Retinal pigment epithelial cell (primary cell): ENCODE results near the gene CADPS.

Source experiments
- DNase-seq: peaks from one replicate; pipeline ENCODE4 v3.0.0-alpha.2; 2010; ENCODE audit warnings: low read depth
- H3K4me3 ChIP-seq: 2 replicates; pipeline ENCODE4 v1.5.1; 2011; ENCODE audit warnings: mild to moderate bottlenecking, low read length, control low read depth, moderate library complexity
- TF ChIP-seq, protein P1 (sequence below): conservative IDR thresholded peaks from 2 replicates; pipeline ENCODE4 v1.5.1; 2011; ENCODE audit warnings: low read depth, low read length, control low read depth, inconsistent platforms

CADPS gene

DNA sequence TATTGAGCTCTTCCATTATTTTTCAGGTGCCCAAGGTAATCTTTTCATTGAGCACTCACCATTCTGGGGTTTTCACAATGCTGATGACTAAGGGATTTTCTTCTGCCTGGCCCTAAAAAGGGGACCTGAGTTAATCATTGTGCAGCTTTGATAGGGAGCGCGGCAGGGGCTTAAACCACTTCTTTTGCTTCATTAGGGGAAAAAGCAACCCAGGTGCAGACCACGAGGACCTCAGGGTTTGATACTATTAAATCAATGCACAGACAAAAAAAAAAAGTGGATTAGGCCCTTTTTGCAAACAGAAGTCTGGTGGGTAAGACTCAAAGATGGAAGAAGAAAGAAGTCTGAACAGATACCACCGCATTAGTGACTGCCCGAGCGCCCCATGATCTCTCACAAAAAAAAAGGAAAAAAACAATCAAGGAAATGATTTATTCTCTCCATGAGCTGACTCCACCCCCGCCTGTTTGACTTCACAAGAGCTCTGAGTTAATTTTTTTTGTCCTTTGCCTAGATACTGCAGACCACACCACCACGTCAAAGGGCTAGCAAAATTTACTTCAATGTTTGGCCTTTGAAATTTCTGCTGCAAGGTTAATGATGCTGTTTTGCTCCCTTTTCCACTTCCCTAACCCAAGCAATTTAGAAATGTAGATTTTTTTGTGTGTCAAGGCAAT is 423.9 kb downstream of the CADPS start:
- H3K4me3 ChIP-seq, result no peak overlapping the region
- no peak for DNase-seq
- TF ChIP-seq, protein P1, sequence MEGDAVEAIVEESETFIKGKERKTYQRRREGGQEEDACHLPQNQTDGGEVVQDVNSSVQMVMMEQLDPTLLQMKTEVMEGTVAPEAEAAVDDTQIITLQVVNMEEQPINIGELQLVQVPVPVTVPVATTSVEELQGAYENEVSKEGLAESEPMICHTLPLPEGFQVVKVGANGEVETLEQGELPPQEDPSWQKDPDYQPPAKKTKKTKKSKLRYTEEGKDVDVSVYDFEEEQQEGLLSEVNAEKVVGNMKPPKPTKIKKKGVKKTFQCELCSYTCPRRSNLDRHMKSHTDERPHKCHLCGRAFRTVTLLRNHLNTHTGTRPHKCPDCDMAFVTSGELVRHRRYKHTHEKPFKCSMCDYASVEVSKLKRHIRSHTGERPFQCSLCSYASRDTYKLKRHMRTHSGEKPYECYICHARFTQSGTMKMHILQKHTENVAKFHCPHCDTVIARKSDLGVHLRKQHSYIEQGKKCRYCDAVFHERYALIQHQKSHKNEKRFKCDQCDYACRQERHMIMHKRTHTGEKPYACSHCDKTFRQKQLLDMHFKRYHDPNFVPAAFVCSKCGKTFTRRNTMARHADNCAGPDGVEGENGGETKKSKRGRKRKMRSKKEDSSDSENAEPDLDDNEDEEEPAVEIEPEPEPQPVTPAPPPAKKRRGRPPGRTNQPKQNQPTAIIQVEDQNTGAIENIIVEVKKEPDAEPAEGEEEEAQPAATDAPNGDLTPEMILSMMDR, result no peak

DNA sequence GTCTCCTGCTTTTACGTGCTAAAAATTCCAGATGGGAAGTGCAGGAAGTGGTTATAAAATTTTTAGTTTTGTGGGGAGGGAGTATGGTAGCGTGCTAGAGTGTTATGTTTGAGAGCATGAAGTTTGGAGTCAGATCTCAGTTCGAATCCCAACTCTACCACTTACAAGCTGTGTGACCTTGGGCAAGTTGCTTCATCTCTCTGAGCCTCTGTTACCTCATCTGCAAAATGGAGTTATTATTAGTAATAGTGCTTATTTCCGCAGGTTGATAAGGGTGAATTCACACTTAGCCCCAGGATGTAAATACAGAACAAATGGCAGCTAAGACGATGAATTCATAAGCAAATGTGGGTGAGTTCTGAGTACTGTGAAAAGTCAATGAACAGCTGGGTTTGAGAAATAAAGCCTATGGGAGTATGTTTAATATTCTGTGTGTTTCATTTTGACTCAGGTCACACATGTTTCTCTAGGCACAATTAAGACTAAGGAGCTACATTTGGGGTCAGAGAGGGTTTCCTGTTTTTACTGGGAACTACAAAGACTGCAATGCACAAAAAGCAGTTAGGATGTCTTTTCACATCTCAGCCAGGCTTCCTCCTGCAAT is 428.8 kb downstream of the CADPS start:
- no peak overlapping the region for H3K4me3 ChIP-seq
- no peak for DNase-seq
- TF ChIP-seq, protein P1, result no peak

DNA sequence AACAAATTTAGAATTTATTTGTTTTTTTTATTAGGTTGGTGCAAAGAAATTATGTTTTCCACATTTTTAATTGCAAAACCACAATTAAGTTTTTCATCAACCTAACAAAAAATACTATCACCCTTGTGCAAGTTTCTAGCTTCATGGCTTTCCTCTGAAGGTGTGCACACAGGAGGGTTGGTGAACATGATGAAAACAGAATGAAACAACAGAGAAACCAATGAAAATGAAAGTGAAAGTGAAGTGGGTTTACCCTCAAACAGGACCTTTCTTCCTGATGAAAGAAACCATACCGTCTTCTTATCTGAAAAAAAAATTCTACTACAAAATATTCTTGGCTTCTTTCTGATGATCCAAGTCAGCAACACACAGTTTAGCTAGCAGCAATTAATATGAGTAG is 429.9 kb downstream of the CADPS start:
- no peak for DNase-seq
- no peak overlapping the region for H3K4me3 ChIP-seq
- TF ChIP-seq, protein P1, result no peak

DNA sequence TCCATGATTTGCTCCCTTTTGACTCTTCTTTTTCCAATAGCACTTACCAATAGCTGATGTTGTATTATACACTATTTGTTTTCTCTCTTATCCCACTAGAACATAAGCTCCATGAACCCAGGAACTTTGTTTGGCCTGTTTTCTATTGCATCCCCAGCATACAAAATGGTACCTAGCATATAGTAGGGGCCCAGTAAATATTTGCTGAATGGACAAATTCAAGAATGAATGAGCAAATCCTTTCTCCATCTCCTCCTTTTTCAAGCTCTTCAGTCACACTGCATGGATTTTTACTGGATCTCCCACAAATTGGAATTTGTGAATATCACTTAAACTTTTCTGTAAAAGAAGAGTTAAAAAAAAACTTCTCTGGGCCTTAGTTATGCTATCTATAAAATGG is 435.2 kb downstream of the CADPS start:
- H3K4me3 ChIP-seq, result no peak overlapping the region
- no peak for DNase-seq
- TF ChIP-seq, protein P1, result no peak

DNA sequence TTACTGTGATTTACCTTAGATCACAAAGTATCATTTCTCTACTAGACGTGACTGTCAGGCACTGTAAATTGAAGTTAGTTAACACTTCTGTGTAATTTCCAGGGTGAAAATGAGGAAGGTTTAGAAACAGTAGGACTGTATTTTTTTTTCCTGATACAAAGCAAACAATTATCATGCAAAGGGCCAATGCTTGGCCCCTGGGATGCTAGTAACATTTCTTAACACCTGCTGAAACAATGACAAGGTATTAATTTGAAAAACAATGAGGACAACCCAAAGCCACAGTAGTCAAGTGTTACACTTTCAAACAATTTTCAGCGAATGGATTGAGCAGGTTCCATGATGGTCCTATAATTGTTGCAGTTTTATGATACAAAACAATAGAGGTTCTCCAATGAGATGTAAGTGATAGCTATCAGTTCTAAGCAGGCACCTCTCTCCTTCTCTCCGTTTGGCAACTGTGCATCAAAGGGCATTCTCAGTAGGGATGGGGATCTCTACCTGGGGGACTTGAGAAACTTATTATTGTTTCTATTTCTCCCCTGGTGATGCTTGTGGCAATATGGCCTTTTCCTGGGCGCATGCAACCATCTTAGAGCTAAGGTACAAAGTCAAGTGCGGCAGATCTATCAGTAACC is 435.9 kb downstream of the CADPS start:
- no peak for DNase-seq
- H3K4me3 ChIP-seq, result no peak overlapping the region
- TF ChIP-seq, protein P1, result no peak

DNA sequence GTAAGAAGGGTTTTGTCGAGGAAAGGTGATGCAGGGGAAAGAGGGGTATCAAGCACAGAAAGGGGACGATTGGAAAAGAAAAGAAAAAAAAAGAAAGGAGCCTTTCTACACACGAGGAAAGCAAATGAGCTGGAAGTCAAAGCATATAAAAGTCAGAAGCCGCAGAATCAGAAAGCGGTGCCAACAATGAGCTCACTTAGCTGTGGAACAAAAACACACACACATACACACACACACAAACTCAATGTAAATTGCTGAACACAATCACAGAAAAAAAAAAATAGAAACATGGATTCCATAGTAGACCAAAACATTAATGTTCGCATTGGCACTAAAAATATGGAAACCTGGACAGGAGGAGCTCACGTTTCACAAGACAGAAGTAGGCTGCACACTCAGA is 438.4 kb downstream of the CADPS start:
- TF ChIP-seq, protein P1, result no peak
- H3K4me3 ChIP-seq, result no peak overlapping the region
- no peak for DNase-seq

DNA sequence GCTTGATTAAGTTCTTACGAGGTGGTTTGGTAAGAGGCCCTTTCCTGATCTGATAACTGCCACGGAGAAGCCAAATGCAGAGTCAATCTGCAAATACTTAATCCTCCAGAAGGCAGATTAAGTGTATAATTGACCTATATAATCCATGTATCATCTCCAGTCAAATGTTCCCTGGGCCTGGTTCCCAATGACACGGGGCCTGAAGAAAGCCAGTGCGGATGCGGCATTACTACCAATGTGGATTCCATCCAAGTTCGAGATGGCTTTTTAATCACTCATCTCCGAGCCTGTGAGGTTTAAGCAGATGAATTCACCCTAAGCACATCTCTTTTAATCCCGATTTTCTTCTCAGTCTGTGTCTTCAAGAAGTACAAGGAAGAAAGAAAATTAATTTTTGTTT is 441.8 kb downstream of the CADPS start:
- H3K4me3 ChIP-seq, result no peak overlapping the region
- TF ChIP-seq, protein P1, result no peak
- no peak for DNase-seq
